SK-N-SH (cell line): Measurements from ENCODE around the gene POGK.

Source experiments
- CTCF ChIP-seq: fragments of 200-600 bp; sonication (generic); IDR thresholded peaks from 2 replicates; pipeline ENCODE4 v1.6.1; 2017; ENCODE audit warnings: antibody characterized with exemption, mild to moderate bottlenecking, moderate library complexity
- EP300 ChIP-seq, 2 experiments: IDR thresholded peaks; 2 replicates each; pipeline versions ENCODE4 v1.4.0 to v1.6.1; 2012; ENCODE audit warnings: borderline replicate concordance in 1 of 2, low read depth in 1 of 2, low read length in 1 of 2
- EZH2phosphoT487 ChIP-seq: fragments of 200-600 bp; sonication (generic); IDR thresholded peaks from 2 replicates; pipeline ENCODE4 v1.6.1; 2017; ENCODE audit warnings: low read depth, mixed run types, mild to moderate bottlenecking, antibody characterized with exemption, moderate library complexity, borderline replicate concordance
- GABPA ChIP-seq: IDR thresholded peaks from 2 replicates; pipeline ENCODE4 v1.4.0; 2012; ENCODE audit warnings: low read depth, mild to moderate bottlenecking
- MEF2A ChIP-seq: IDR thresholded peaks from 2 replicates; pipeline ENCODE4 v1.4.0; 2012; ENCODE audit warnings: low read depth, borderline replicate concordance
- MXI1 ChIP-seq: IDR thresholded peaks from 2 replicates; pipeline ENCODE4 v1.6.1; 2012; ENCODE audit warnings: mild to moderate bottlenecking, low read depth, low read length, improper control_type of control experiment
- RCOR1 ChIP-seq: fragments of 150-350 bp; IDR thresholded peaks from 2 replicates; pipeline ENCODE4 v1.6.1; 2017; ENCODE audit warnings: antibody characterized with exemption, low read length

GRCh38 chr1:166849135-166849534, 9.9 kb downstream of the POGK start:
- TF ChIP-seq MXI1 (no peak), EZH2phosphoT487 (no peak), CTCF (no peak), GABPA (no peak), EP300 (IDR thresholded peaks at IDR 0.05; ENCODE audit: borderline replicate concordance in 1 of 2, low read depth in 1 of 2, low read length in 1 of 2) (no peak), MEF2A (no peak), RCOR1 (no peak)
